Fibroblast of skin of scalp (primary cell): ENCODE data around the gene ARHGAP32.

Source experiments
- DNase-seq: peaks from one replicate; pipeline ENCODE4 v3.0.0-alpha.2; 2013

ARHGAP32 gene

GRCh38 chr11:129109701-129110100 lies 82.4 kb downstream of the ARHGAP32 start:
- DNase-seq: no peak

GRCh38 chr11:129106788-129107187 lies 85.3 kb downstream of the ARHGAP32 start:
- no peak for DNase-seq

GRCh38 chr11:129102756-129103155 lies 89.4 kb downstream of the ARHGAP32 start:
- no peak for DNase-seq

- DNase-seq: no peak
Measured at GRCh38 chr11:129102225-129102624, 89.9 kb downstream of the ARHGAP32 start.

- DNase-seq: no peak
Measured at GRCh38 chr11:129093283-129093682, 98.8 kb downstream of the ARHGAP32 start.

- peak; percentile 33 for DNase-seq
Measured at GRCh38 chr11:129090056-129090455, 102.1 kb downstream of the ARHGAP32 start.

GRCh38 chr11:129089279-129089678 lies 102.8 kb downstream of the ARHGAP32 start:
- no peak for DNase-seq

GRCh38 chr11:129086976-129087375 lies 105.1 kb downstream of the ARHGAP32 start:
- DNase-seq: no peak

GRCh38 chr11:129077191-129077590 lies 114.9 kb downstream of the ARHGAP32 start:
- DNase-seq: no peak

GRCh38 chr11:129075757-129076156 lies 116.4 kb downstream of the ARHGAP32 start:
- no peak for DNase-seq

- DNase-seq: no peak
Measured at GRCh38 chr11:129067454-129067853, 124.7 kb downstream of the ARHGAP32 start.

- DNase-seq: no peak
Measured at GRCh38 chr11:129066229-129066628, 125.9 kb downstream of the ARHGAP32 start.

GRCh38 chr11:129063118-129063517 lies 129.0 kb downstream of the ARHGAP32 start:
- DNase-seq: no peak

GRCh38 chr11:129061492-129062230 lies 130.5 kb downstream of the ARHGAP32 start:
- peak; percentile 6 for DNase-seq

GRCh38 chr11:129056916-129057315 lies 135.2 kb downstream of the ARHGAP32 start:
- DNase-seq: no peak

- DNase-seq: no peak
Measured at GRCh38 chr11:129055196-129055595, 136.9 kb downstream of the ARHGAP32 start.

GRCh38 chr11:129048911-129049310 lies 143.2 kb downstream of the ARHGAP32 start:
- DNase-seq: no peak

- DNase-seq: no peak
Measured at GRCh38 chr11:129045150-129045549, 147.0 kb downstream of the ARHGAP32 start.

- no peak for DNase-seq
Measured at GRCh38 chr11:129042503-129042902, 149.6 kb downstream of the ARHGAP32 start.

- peak; percentile 54 for DNase-seq
Measured at GRCh38 chr11:129041611-129042018, 150.5 kb downstream of the ARHGAP32 start.

GRCh38 chr11:129040934-129041333 lies 151.2 kb downstream of the ARHGAP32 start:
- no peak for DNase-seq

GRCh38 chr11:129035244-129035643 lies 156.9 kb downstream of the ARHGAP32 start:
- no peak for DNase-seq

GRCh38 chr11:129034001-129034400 lies 158.1 kb downstream of the ARHGAP32 start:
- peak; percentile 5 for DNase-seq

- DNase-seq: peak; percentile 2
Measured at GRCh38 chr11:129023968-129024676, 168.0 kb downstream of the ARHGAP32 start.
